Duodenal mucosa (tissue), 2 donors: ENCODE data around the gene CHCHD6.
A peak's percentile ranks its signal among the peaks of the same experiment; 100 is the strongest.

ENCODE experiments used
- H3K27ac ChIP-seq: one replicate; pipeline ENCODE4 v1.7.0; 2013; ENCODE audit warnings: low read depth, low read length
- H3K27me3 ChIP-seq, 2 donors: one replicate each; pipeline ENCODE4 v1.7.0; 2013; ENCODE audit warnings: low read length in 2 of 2, control low read depth in 1 of 2; ENCODE audit not compliant: insufficient read depth in 2 of 2, control insufficient read depth in 1 of 2
- H3K36me3 ChIP-seq, 2 donors: one replicate each; pipeline ENCODE4 v1.7.0; 2013; ENCODE audit warnings: low read length in 2 of 2, control low read depth in 1 of 2; ENCODE audit not compliant: insufficient read depth in 2 of 2, control insufficient read depth in 1 of 2
- H3K4me1 ChIP-seq, 2 donors: one replicate each; pipeline ENCODE4 v1.7.0; 2013; ENCODE audit warnings: low read length in 2 of 2, control low read depth in 1 of 2; ENCODE audit not compliant: insufficient read depth in 2 of 2, control insufficient read depth in 1 of 2
- H3K4me3 ChIP-seq, 2 donors: one replicate each; pipeline ENCODE4 v1.7.0; 2013; ENCODE audit warnings: low read length in 2 of 2, low read depth in 1 of 2
- H3K9ac ChIP-seq, 2 donors: one replicate each; pipeline ENCODE4 v1.7.0; 2013; ENCODE audit warnings: low read length in 2 of 2, low read depth in 1 of 2
- H3K9me3 ChIP-seq, 2 donors: one replicate each; pipeline ENCODE4 v1.7.0; 2013; ENCODE audit warnings: low read length in 2 of 2, control low read depth in 1 of 2; ENCODE audit not compliant: control insufficient read depth in 1 of 2

Gene CHCHD6

DNA sequence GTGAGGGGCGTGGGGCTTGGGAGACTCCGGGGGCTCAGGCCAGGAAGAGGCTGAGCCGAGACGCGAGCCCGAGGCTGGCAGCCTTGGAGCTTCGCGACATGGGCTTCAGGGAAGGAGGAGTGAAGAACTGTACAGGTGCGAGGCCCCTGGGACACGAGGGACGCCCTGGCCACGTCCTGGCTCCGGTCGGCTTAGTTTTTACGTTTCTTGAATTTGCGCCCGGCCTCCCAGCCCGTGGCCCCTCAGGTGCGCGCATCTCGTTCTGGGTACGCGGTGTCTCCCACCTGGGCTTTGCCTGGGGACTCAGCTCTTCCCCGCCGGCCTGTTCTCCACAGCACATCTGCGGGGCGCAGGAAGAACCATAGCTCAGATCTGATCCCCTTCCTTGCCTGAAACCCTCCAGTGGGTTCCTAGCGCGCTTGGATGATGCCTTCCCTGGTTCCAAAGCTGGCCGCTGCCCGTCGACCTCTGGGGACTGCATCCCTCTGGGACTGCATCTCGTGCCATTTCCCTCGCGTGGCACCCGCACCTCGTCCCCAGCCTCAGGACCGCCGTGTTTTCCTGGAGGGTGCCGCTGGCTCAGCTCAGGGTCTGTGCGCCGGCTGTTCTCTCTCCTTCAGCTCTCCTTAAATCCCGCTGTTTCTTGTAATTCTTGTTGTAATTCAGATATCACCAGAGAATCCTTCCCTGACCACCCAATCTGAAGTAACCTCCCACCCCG is 614 bp downstream of the CHCHD6 start:
- peak overlapping the region; percentile 42 to 58 for H3K9ac ChIP-seq
- H3K4me1 ChIP-seq: peaks cover 4 to 11% of the 10 kb centered on the region in 2 donors
- H3K27me3 ChIP-seq: no peaks in the 10 kb centered on the region
- no peaks in the 10 kb centered on the region for H3K36me3 ChIP-seq
- H3K4me3 ChIP-seq: peak overlapping the region; percentile 68 to 86
- no peak overlapping the region for H3K27ac ChIP-seq
- no peaks in the 10 kb centered on the region for H3K9me3 ChIP-seq

DNA sequence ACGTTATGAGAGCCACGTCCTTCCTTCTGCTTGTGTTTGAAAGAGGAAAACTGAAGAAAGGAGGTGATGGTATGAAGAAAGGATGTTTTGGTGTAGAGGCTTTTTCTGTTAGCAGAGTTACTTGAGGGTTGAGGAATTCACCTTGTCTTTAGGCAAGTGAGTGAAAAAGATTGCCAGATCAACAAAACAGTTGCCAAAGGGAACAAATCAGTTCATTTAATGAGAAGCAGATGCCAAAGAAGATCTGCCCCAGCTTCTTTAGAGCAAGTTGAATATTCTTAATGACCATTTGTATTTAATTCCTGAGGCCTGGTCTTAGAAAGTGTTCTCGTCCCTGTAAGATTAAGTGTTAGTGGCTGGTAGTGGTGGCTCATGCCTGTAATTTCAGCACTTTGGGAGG is 2.6 kb downstream of the CHCHD6 start:
- H3K36me3 ChIP-seq: no peaks in the 10 kb centered on the region

DNA sequence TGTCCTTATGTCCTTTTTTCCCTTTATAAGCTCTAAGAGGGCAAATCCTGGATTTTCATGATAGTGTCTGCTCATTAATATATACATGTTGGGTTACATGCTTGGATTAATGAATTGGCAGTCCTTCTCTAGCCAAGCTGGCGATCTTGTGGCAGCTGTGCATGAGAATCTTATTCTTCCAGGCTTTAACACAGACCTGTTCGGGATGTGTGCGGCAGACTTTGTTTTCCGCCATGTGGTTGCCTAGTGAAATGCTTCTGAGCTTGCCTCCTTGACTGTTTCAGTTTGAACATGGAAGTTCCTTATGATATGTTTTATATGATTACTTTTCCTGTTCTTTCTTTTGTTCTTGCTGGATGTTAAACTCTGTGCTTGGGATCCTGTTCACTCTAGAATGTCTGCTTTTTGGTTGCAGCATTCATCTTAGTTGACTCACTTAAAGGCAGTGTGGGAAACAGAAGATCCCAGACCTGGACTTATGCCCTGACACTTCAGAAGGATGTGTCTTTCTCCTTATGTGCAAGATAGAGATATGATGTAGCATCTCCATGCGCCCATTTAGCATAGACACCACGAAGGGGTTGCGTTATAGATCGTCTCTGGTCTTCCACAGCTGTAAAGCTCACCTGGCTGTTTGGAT is 7.2 kb downstream of the CHCHD6 start:
- Histone ChIP-seq H3K9me3 (no peaks in the 10 kb centered on the region), H3K4me1 (peaks cover 0 to 3% of the 10 kb centered on the region in 2 donors), H3K27ac (no peak overlapping the region), H3K27me3 (no peaks in the 10 kb centered on the region), H3K4me3 (no peak overlapping the region), H3K9ac (no peak overlapping the region), H3K36me3 (no peaks in the 10 kb centered on the region)

More for the DNA sequence above, 2.6 kb downstream of the CHCHD6 start:
- H3K27me3 ChIP-seq: no peaks in the 10 kb centered on the region
- peaks cover 4 to 11% of the 10 kb centered on the region in 2 donors for H3K4me1 ChIP-seq
- no peak overlapping the region for H3K4me3 ChIP-seq
- no peak overlapping the region for H3K9ac ChIP-seq
- no peaks in the 10 kb centered on the region for H3K9me3 ChIP-seq
- H3K27ac ChIP-seq: no peak overlapping the region

DNA sequence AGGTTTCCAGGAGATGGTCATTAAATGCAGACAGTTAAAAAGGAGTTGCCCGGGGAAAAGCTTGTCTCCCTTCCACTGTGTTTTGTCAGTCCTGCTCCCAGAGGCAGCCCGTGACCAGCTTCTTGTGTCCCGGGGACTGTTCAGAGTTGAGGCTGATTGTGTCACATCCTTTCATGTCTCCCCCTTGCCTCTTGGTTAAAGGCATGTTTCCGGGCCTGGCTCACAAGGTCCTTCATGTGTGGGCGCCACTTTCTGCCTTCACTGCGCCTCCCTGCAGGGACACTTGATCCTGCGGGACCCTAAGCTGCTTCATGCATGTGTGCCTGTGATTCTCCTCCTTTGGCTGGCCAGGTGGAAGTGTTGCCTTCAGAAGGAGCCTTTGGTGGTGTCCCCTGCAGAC is 9.2 kb downstream of the CHCHD6 start:
- Histone ChIP-seq H3K4me1 (peaks cover 0 to 3% of the 10 kb centered on the region in 2 donors), H3K36me3 (no peaks in the 10 kb centered on the region), H3K4me3 (no peak overlapping the region), H3K9ac (no peak overlapping the region), H3K9me3 (no peaks in the 10 kb centered on the region), H3K27me3 (no peaks in the 10 kb centered on the region), H3K27ac (no peak overlapping the region)

DNA sequence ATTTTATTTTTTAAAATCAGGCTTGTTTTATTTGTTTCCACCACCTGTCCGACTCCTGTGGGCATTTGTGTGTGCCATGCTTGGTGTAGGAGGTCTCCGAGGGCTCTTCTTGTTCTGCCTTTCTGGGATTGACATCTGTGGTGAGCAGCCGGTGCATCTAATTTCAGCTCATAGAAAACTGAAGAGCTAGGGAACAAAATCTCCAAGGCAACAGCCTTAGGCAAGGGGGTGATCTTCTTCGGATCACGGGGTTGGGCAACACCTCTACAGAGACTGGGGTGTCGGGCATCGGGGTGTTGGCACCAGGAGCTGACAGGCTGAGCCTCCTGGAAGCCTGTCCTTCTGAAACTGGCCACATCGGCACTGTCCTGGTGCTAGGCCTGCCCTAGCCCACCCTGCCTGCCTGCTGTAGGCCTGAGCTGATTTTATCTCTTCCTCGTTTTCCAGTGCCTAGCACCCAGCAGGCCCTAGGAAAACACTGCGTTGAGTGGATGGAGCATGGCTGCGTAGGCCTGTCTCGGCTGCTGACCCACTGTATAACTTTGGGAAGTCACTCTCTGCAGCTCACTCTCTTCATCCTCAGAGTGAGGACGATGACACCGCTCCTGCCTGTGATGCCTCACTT is 10.3 kb downstream of the CHCHD6 start:
- H3K27me3 ChIP-seq: no peaks in the 10 kb centered on the region

DNA sequence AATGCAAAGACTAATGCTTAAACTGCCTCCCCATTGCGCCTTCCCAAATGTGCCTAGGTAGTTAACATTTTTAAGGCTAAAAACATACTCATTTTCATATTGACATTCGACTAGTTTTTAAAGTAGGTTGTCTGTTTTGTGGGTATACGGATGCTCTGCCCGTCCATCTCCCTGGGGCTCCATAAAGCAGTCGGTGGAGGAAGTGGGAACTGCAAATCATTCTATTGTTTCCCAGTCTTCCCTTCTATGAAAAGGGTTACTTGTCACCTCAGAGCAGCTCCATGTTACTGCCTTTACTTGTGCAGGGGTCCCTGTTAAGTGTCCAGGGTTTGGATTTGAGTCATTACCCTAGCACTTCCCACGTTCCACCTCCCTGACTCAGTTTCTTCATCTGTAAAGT is 10.9 kb downstream of the CHCHD6 start:
- no peak overlapping the region for H3K4me3 ChIP-seq
- H3K27me3 ChIP-seq: no peaks in the 10 kb centered on the region
- H3K27ac ChIP-seq: no peak overlapping the region
- no peaks in the 10 kb centered on the region for H3K36me3 ChIP-seq
- H3K9me3 ChIP-seq: no peaks in the 10 kb centered on the region
- H3K4me1 ChIP-seq: peaks cover 0 to 3% of the 10 kb centered on the region in 2 donors
- H3K9ac ChIP-seq: no peak overlapping the region

More for the DNA sequence above, 10.3 kb downstream of the CHCHD6 start:
- no peak overlapping the region for H3K4me3 ChIP-seq
- no peak overlapping the region for H3K27ac ChIP-seq
- H3K4me1 ChIP-seq: peaks cover 0 to 3% of the 10 kb centered on the region in 2 donors
- H3K9me3 ChIP-seq: no peaks in the 10 kb centered on the region
- no peak overlapping the region for H3K9ac ChIP-seq
- no peaks in the 10 kb centered on the region for H3K36me3 ChIP-seq

DNA sequence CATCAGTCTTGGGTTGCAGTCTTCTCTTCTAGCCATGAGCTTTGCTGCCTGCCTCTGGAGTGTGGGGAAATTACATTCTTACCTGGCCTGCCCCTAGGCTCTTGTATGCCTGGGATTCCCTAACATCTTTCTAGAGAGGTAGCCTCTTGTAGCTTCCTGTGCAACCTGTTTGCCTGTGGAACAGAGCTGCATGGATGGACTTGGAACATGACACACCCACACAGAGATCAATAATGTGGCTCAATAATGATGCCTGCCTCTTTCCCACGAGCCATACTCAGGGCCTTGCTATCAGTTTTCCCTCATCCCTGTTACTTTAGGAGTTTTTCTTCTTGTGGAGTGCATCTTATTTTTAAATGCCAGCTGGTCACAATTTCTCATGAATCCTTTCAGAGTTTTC is 11.4 kb downstream of the CHCHD6 start:
- Histone ChIP-seq H3K27me3 (no peaks in the 10 kb centered on the region), H3K9me3 (no peaks in the 10 kb centered on the region), H3K36me3 (no peaks in the 10 kb centered on the region), H3K9ac (no peak overlapping the region), H3K4me1 (peaks cover 0 to 3% of the 10 kb centered on the region in 2 donors), H3K27ac (no peak overlapping the region), H3K4me3 (no peak overlapping the region)

DNA sequence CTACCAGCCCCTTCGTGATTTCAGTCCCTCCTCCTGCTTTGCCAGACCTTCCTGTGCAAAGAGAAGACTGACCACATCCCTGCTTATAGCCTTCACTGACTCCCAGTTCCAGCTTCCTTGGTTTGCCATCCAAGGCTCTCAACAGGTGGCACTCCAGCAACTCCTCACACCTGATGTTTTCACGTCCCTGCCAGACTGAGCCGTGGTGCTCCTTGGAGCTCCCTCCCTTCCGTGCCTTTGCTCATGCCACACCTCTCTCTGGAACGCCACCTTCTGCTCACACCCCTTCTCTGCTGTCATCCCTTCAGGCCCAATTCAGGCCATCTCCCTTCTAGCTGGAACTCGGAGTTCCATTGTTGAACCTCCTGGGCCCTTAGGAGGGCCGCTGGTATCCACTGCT is 12.0 kb downstream of the CHCHD6 start:
- H3K9me3 ChIP-seq: no peaks in the 10 kb centered on the region
- no peaks in the 10 kb centered on the region for H3K27me3 ChIP-seq
- H3K9ac ChIP-seq: no peak overlapping the region
- H3K27ac ChIP-seq: no peak overlapping the region
- H3K36me3 ChIP-seq: no peaks in the 10 kb centered on the region
- peaks cover 0 to 3% of the 10 kb centered on the region in 2 donors for H3K4me1 ChIP-seq
- H3K4me3 ChIP-seq: no peak overlapping the region

DNA sequence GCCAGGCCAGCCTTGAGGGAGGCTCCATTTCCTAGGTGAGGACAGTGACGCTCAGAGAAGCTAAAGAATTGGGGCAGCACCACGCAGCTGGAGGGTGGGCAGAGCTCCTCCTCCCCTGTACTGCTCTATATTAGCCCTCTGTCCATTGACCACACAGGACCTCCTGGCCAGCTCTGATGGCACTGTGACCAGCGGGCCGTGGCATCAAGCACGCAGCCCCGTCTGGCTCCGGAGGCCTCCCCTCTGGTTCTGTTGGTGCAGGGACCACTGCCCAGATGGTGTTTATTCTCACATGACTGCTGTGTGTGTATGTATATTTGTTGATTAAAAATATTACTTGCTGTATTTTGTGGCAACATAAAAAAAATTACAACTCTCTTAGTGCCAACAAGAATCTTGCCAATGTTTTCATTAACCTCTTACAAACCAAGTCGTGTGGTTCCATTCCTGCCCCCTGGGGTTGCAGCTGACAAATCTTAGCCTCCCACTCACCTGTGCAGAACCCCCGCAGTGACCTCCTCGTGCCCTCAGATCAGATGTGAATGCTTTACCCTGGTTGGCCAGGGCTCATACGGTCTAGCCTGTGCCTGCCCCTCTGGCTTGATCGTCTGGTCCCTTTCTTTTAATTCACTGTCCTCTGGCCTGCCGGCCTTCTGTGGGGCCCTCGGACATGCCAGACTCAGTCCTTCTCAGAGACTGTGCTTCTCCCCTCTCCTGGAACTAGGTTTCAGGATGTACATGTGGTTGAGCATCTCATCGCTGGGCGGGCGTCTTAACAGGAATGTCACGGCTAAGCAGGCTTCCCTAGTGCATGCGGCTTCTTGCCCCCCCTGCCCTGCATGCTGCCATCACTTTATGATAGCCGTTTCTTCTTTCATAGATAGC is 14.8 kb downstream of the CHCHD6 start:
- Histone ChIP-seq H3K9ac (no peak overlapping the region), H3K27me3 (no peaks in the 10 kb centered on the region), H3K36me3 (no peaks in the 10 kb centered on the region), H3K27ac (no peak overlapping the region), H3K4me1 (peaks cover 0 to 3% of the 10 kb centered on the region in 2 donors), H3K4me3 (no peak overlapping the region), H3K9me3 (no peaks in the 10 kb centered on the region)
